T-helper 22 cell (primary cell): ENCODE results near the gene CCT4.
"Not testable (repeated sequence)": the region's sequence is repeated elsewhere in the genome, so short reads cannot be mapped to it uniquely, and the experiment has no call there.

ENCODE experiments used
- DNase-seq: peaks from one replicate; pipeline ENCODE4 v3.0.0-alpha.2; 2020; ENCODE audit warnings: low read depth

The CCT4 gene

GRCh38 chr2:61878761-61879160 is 9.7 kb downstream of the CCT4 start:
- no peak for DNase-seq

GRCh38 chr2:61877571-61878245 is 10.7 kb downstream of the CCT4 start:
- DNase-seq = no peak

GRCh38 chr2:61876400-61876799 is 12.1 kb downstream of the CCT4 start:
- DNase-seq = no peak

GRCh38 chr2:61866482-61867089 is 21.9 kb downstream of the CCT4 start:
- not testable (repeated sequence) for DNase-seq

GRCh38 chr2:61862085-61862484 is 26.4 kb downstream of the CCT4 start:
- DNase-seq = no peak

- no peak for DNase-seq
Measured at GRCh38 chr2:61857224-61857623, 31.2 kb downstream of the CCT4 start.

GRCh38 chr2:61855318-61855613 is 33.2 kb downstream of the CCT4 start:
- DNase-seq = no peak

- DNase-seq = peak; percentile 88
Measured at GRCh38 chr2:61854564-61855317, 33.7 kb downstream of the CCT4 start.

- peak; percentile 62 for DNase-seq
Measured at GRCh38 chr2:61853847-61854563, 34.5 kb downstream of the CCT4 start, which contains the start of gene FAM161A. Gene FAM161A, minus strand, starts transcription at chr2:61854060. Its CDS starts 19 bp downstream, at chr2:61854041.

GRCh38 chr2:61853086-61853846 is 35.2 kb downstream of the CCT4 start:
- DNase-seq = no peak

GRCh38 chr2:61851270-61851669 is 37.2 kb downstream of the CCT4 start:
- not testable (repeated sequence) for DNase-seq

- no peak for DNase-seq
Measured at GRCh38 chr2:61845320-61845719, 43.1 kb downstream of the CCT4 start.

- no peak for DNase-seq
Measured at GRCh38 chr2:61841286-61841685, 47.2 kb downstream of the CCT4 start.

GRCh38 chr2:61834893-61835292 is 53.6 kb downstream of the CCT4 start:
- DNase-seq = no peak

- no peak for DNase-seq
Measured at GRCh38 chr2:61833971-61834370, 54.5 kb downstream of the CCT4 start.

GRCh38 chr2:61832183-61832841 is 56.1 kb downstream of the CCT4 start:
- DNase-seq = no peak

- DNase-seq = no peak
Measured at GRCh38 chr2:61822255-61822654, 66.2 kb downstream of the CCT4 start.
